ENCODE results near the gene FCRL3. TPM values are rescaled to one million over a fixed set of nuclear protein-coding genes. Genes with fewer than 3 reads are reported as not detected.

FCRL3 gene
- total and polyA plus RNA-seq, 2 of the 13 experiments (the other 11 are each of a cell fraction or from before 2014, with no cell fraction given), result not detected

DNA sequence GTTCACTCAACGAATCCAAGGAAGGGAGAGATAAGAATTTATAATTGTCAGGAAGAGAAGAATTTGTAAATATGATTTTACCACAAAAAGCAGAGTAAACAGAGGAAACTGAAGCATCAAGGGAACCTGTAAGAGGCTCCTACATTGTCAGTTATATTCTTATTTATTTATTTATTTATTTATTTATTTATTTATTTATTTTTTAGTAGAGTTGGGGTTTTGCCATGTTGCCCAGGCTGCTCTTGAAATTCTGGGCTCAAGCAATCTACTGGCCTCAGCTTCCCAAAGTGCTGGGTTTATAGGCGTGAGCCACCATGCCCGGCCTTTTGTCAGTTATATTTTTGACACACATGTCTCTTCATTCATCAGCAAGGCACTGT lies 47.1 kb downstream of the FCRL3 start:
- Histone ChIP-seq H3K4me2 (ENCODE audit: low read depth, low read length) (no peak overlapping the region), H3K27ac (ENCODE audit: extremely low read length, insufficient read depth, low read length) (no peak overlapping the region), H4K20me1 (ENCODE audit: insufficient read depth, low read length) (no peaks in the 10 kb centered on the region), H3K9ac (ENCODE audit: insufficient read depth, low read depth, low read length) (no peak overlapping the region), H3K4me1 (ENCODE audit: insufficient read depth, low read length) (no peaks in the 10 kb centered on the region), H3K4me3 (replicated peaks in 1 of 3; ENCODE audit: insufficient read depth in 1 of 3, low read depth in 2 of 3, low read length in 3 of 3) (no peak overlapping the region), H3K9me3 (ENCODE audit: low read length) (no peaks in the 10 kb centered on the region), H2AFZ (ENCODE audit: low read length) (no peak overlapping the region), H3K36me3 (replicated peaks in 1 of 2; ENCODE audit: control insufficient read depth in 1 of 2, insufficient read depth in 2 of 2, low read length in 2 of 2) (no peaks in the 10 kb centered on the region), H3K27me3 (ENCODE audit: control insufficient read depth in 1 of 2, insufficient read depth in 2 of 2, low read length in 2 of 2) (no peaks in the 10 kb centered on the region), H3K79me2 (ENCODE audit: insufficient read depth, low read length) (no peaks in the 10 kb centered on the region)
- 4% methylated on average over 3 of the region's 3 CpGs for WGBS (ENCODE audit: low lambda C conversion rate)
- no peak for TF ChIP-seq ZNF251 (CRISPR knock-in tag; IDR thresholded peaks at IDR 0.05)
- TF ChIP-seq SETDB1 (CRISPR knock-in tag; IDR thresholded peaks at IDR 0.05; ENCODE audit: borderline replicate concordance), result no peak
- no peak for TF ChIP-seq MZF1 (CRISPR knock-in tag; IDR thresholded peaks at IDR 0.05; ENCODE audit: borderline replicate concordance)
- TF ChIP-seq ZNF629 (CRISPR knock-in tag; conservative IDR thresholded peaks at IDR 0.05), result no peak
- no peak for TF ChIP-seq HIVEP1 (CRISPR knock-in tag; IDR thresholded peaks at IDR 0.05)
- no peak for TF ChIP-seq EEA1 (CRISPR knock-in tag; IDR thresholded peaks at IDR 0.05; ENCODE audit: borderline replicate concordance)
- no peak for TF ChIP-seq XRCC5 (optimal IDR thresholded peaks at IDR 0.05; ENCODE audit: low read length)
- no peak for TF ChIP-seq ZFY (CRISPR knock-in tag; IDR thresholded peaks at IDR 0.05)
- no peak for TF ChIP-seq ETV6 (CRISPR knock-in tag; conservative IDR thresholded peaks at IDR 0.05)
- TF ChIP-seq GABPA (IDR thresholded peaks at IDR 0.05; ENCODE audit: low read depth, low read length), result no peak
- TF ChIP-seq GABPA (CRISPR knock-in tag; IDR thresholded peaks at IDR 0.05; ENCODE audit: low read depth), result no peak
- no peak for TF ChIP-seq ZNF337 (CRISPR knock-in tag; IDR thresholded peaks at IDR 0.05; ENCODE audit: borderline replicate concordance, low read depth)
- no peak for TF ChIP-seq RFX5 (IDR thresholded peaks at IDR 0.05; ENCODE audit: low read depth, low read length)
- ChIA-PET POLR2A (no interaction called here), CTCF (ENCODE audit: low intra/inter-chr PET ratio, low total read pairs) (no interaction called here)
- DNase-seq (ENCODE audit: low spot score) (no peak), FAIRE-seq (no peak), ATAC-seq (no peak)
- intact Hi-C loops (cut with micrococcal nuclease; ENCODE audit: unreplicated experiment), result no loop called here
- in situ Hi-C loops (cut with HindIII; ENCODE audit: extremely low pct_ligation_motif_present, low pct_unique_long_range_greater_than_20kb), result no loop called here
- no TSS peak for BruUV-seq (replicated peaks)

Data from HepG2 (cell line).